Measurements from ENCODE around the gene EME2.

EME2 gene

GRCh38 chr16:1769402-1770300 lies 3.0 kb upstream of the EME2 start:
- TF ChIP-seq ZBTB7A (IDR thresholded peaks at IDR 0.05; ENCODE audit: low read depth) (no peak), CREB1 (IDR thresholded peaks at IDR 0.05; ENCODE audit: low read depth) (no peak), CEBPB (IDR thresholded peaks at IDR 0.05) (no peak), NFIC (IDR thresholded peaks at IDR 0.05) (no peak), FOXM1 (IDR thresholded peaks at IDR 0.05; ENCODE audit: borderline replicate concordance, low read depth) (no peak), RAD21 (IDR thresholded peaks at IDR 0.05; ENCODE audit: low read depth) (no peak), REST (IDR thresholded peaks at IDR 0.05; ENCODE audit: low read depth) (no peak), TAF1 (IDR thresholded peaks at IDR 0.05; ENCODE audit: low read depth) (no peak), EP300 (IDR thresholded peaks at IDR 0.05; ENCODE audit: borderline replicate concordance) (no peak), EGR1 (IDR thresholded peaks at IDR 0.05) (no peak), TEAD4 (IDR thresholded peaks at IDR 0.05) (no peak), USF1 (IDR thresholded peaks at IDR 0.05) (no peak), YY1 (IDR thresholded peaks at IDR 0.05; ENCODE audit: low read depth) (no peak), MAX (IDR thresholded peaks at IDR 0.05) (no peak), TCF12 (IDR thresholded peaks at IDR 0.05; ENCODE audit: low read depth) (no peak)

GRCh38 chr16:1770328-1771187 lies 2.1 kb upstream of the EME2 start:
- TF ChIP-seq USF1 (IDR thresholded peaks at IDR 0.05), result no peak
- TF ChIP-seq NFIC (IDR thresholded peaks at IDR 0.05), result peak; percentile 58

GRCh38 chr16:1771188-1771863 lies 1.3 kb upstream of the EME2 start, which contains the start of gene NME3:
TSS of gene NME3 (minus strand) at chr16:1771543. CDS start at chr16:1771534, 9 bp downstream.
- TF ChIP-seq CREB1 (IDR thresholded peaks at IDR 0.05; ENCODE audit: low read depth) (no peak), TCF12 (IDR thresholded peaks at IDR 0.05; ENCODE audit: low read depth) (no peak), ZBTB7A (IDR thresholded peaks at IDR 0.05; ENCODE audit: low read depth) (no peak), YY1 (IDR thresholded peaks at IDR 0.05; ENCODE audit: low read depth) (peak; percentile 78), NFIC (IDR thresholded peaks at IDR 0.05) (no peak), TEAD4 (IDR thresholded peaks at IDR 0.05) (no peak), REST (IDR thresholded peaks at IDR 0.05; ENCODE audit: low read depth) (no peak), EGR1 (IDR thresholded peaks at IDR 0.05) (peak; percentile 75)

GRCh38 chr16:1771864-1772361 lies 697 bp upstream of the EME2 start:
- TF ChIP-seq YY1 (IDR thresholded peaks at IDR 0.05; ENCODE audit: low read depth) (0 out of 2 replicates have a peak, but pooled peaks have one; percentile 24), EGR1 (IDR thresholded peaks at IDR 0.05) (no peak)

- TF ChIP-seq YY1 (IDR thresholded peaks at IDR 0.05; ENCODE audit: low read depth) (peak; percentile 93), TCF12 (IDR thresholded peaks at IDR 0.05; ENCODE audit: low read depth) (0 out of 2 replicates have a peak, but pooled peaks have one; percentile 46), FOXM1 (IDR thresholded peaks at IDR 0.05; ENCODE audit: borderline replicate concordance, low read depth) (no peak), REST (IDR thresholded peaks at IDR 0.05; ENCODE audit: low read depth) (no peak), CREB1 (IDR thresholded peaks at IDR 0.05; ENCODE audit: low read depth) (peak; percentile 21; the same call in 1 of the 2 replicates), EGR1 (IDR thresholded peaks at IDR 0.05) (peak; percentile 53; the same call in 1 of the 2 replicates), MAX (IDR thresholded peaks at IDR 0.05) (peak; percentile 87), TEAD4 (IDR thresholded peaks at IDR 0.05) (no peak; the same call in 1 of the 2 replicates), CEBPB (IDR thresholded peaks at IDR 0.05) (no peak), USF1 (IDR thresholded peaks at IDR 0.05) (peak; percentile 56; the same call in 1 of the 2 replicates), TAF1 (IDR thresholded peaks at IDR 0.05; ENCODE audit: low read depth) (peak; percentile 99), NFIC (IDR thresholded peaks at IDR 0.05) (no peak), ZBTB7A (IDR thresholded peaks at IDR 0.05; ENCODE audit: low read depth) (peak; percentile 76), EP300 (IDR thresholded peaks at IDR 0.05; ENCODE audit: borderline replicate concordance) (no peak), RAD21 (IDR thresholded peaks at IDR 0.05; ENCODE audit: low read depth) (peak; percentile 50; the same call in 1 of the 2 replicates)
Observed at GRCh38 chr16:1772908-1773702, 495 bp downstream of the EME2 start, which contains the start of gene MRPS34. TSS of gene MRPS34 (minus strand) at chr16:1773134. CDS start at chr16:1773119, 15 bp downstream.

All from Ishikawa (cell line).